PC-3 (cell line): ENCODE data around the gene TMEM132D.

Source experiments
- EZH2 ChIP-seq: fragments of 300-600 bp; sonication (generic); IDR thresholded peaks from one replicate; pipeline ENCODE4 v1.6.1; 2017; ENCODE audit warnings: antibody characterized with exemption, mild to moderate bottlenecking, low read length; ENCODE audit not compliant: unreplicated experiment
- TF ChIP-seq, protein P1 (sequence below): fragments of 300-600 bp; sonication (generic); conservative IDR thresholded peaks from 2 replicates; pipeline ENCODE4 v1.5.1; 2017; ENCODE audit warnings: antibody characterized with exemption, low read depth, mild to moderate bottlenecking, low read length

- TF ChIP-seq, protein P1, sequence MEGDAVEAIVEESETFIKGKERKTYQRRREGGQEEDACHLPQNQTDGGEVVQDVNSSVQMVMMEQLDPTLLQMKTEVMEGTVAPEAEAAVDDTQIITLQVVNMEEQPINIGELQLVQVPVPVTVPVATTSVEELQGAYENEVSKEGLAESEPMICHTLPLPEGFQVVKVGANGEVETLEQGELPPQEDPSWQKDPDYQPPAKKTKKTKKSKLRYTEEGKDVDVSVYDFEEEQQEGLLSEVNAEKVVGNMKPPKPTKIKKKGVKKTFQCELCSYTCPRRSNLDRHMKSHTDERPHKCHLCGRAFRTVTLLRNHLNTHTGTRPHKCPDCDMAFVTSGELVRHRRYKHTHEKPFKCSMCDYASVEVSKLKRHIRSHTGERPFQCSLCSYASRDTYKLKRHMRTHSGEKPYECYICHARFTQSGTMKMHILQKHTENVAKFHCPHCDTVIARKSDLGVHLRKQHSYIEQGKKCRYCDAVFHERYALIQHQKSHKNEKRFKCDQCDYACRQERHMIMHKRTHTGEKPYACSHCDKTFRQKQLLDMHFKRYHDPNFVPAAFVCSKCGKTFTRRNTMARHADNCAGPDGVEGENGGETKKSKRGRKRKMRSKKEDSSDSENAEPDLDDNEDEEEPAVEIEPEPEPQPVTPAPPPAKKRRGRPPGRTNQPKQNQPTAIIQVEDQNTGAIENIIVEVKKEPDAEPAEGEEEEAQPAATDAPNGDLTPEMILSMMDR = no peak
- no peak for TF ChIP-seq EZH2
These were observed 436.5 kb downstream of the TMEM132D start for GRCh38 chr12:129467289-129467688.
